K562 (cell line): Measurements from ENCODE around the gene TBC1D20. TPM values are rescaled to one million over a fixed set of nuclear protein-coding genes. Genes with fewer than 3 reads are reported as not detected.

ENCODE experiments used
- CEBPG ChIP-seq, 3 experiments: fragments of 200-800 bp in 1 of 3; sonication (Bioruptor generic) in 1 of 3; sonication (generic) in 1 of 3; formaldehyde crosslinking in 1 of 3; IDR thresholded peaks in 2 of 3; conservative IDR thresholded peaks in 1 of 3; 2 replicates each; pipeline versions ENCODE4 v1.6.1 to v1.8.0; 2016 to 2022; ENCODE audit warnings: missing compliant biosample characterization in 2 of 3, missing genetic modification characterization in 2 of 3, mild to moderate bottlenecking in 1 of 3, missing genetic modification reagents in 1 of 3
- CHCHD3 ChIP-seq: fragments of 250-450 bp; sonication (Bioruptor Pico); IDR thresholded peaks from 2 replicates; pipeline ENCODE4 v2.1.2; 2022; ENCODE audit warnings: mild to moderate bottlenecking
- CXXC5 ChIP-seq: fragments of 250-450 bp; sonication (Bioruptor Pico); IDR thresholded peaks from 2 replicates; pipeline ENCODE4 v1.8.0; 2022; ENCODE audit warnings: inconsistent platforms, mild to moderate bottlenecking, moderate library complexity
- GTF2F1 ChIP-seq: IDR thresholded peaks from 2 replicates; pipeline ENCODE4 v1.6.1; 2011; ENCODE audit warnings: low read depth, low read length, improper control_type of control experiment
- HDAC8 ChIP-seq: fragments of 450-650 bp; IDR thresholded peaks from 2 replicates; pipeline ENCODE4 v1.6.1; 2016; ENCODE audit warnings: mild to moderate bottlenecking, missing genetic modification characterization, moderate library complexity, missing compliant biosample characterization
- HSF4 ChIP-seq: fragments of 250-450 bp; sonication (Bioruptor Pico); IDR thresholded peaks from 2 replicates; pipeline ENCODE4 v2.1.2; 2022; ENCODE audit warnings: mild to moderate bottlenecking, moderate library complexity, borderline replicate concordance
- KLF16 ChIP-seq: IDR thresholded peaks from 2 replicates; pipeline ENCODE4 v1.6.1; 2016; ENCODE audit warnings: antibody characterized with exemption
- NFE2 ChIP-seq: IDR thresholded peaks from 2 replicates; pipeline ENCODE4 v1.6.1; 2014; ENCODE audit warnings: antibody characterized with exemption, low read depth
- NFXL1 ChIP-seq: fragments of 450-650 bp; formaldehyde crosslinking; IDR thresholded peaks from 2 replicates; pipeline ENCODE4 v1.4.0; 2021; ENCODE audit warnings: mild to moderate bottlenecking
- RBFOX2 ChIP-seq: fragments of 200-400 bp; formaldehyde crosslinking; IDR thresholded peaks from 2 replicates; pipeline ENCODE4 v1.6.1; 2017; ENCODE audit warnings: low read depth, mild to moderate bottlenecking, low read length, moderate library complexity
- RHOXF2B ChIP-seq: fragments of 250-450 bp; sonication (Bioruptor Pico); conservative IDR thresholded peaks from 2 replicates; pipeline ENCODE4 v1.5.1; 2021
- ZBTB8A ChIP-seq: fragments of 450-650 bp; IDR thresholded peaks from 2 replicates; pipeline ENCODE4 v1.6.1; 2018; ENCODE audit warnings: mild to moderate bottlenecking, moderate library complexity; ENCODE audit not compliant: partially characterized antibody
- ZNF184 ChIP-seq: sonication (generic); formaldehyde crosslinking; IDR thresholded peaks from 2 replicates; pipeline ENCODE4 v1.5.0; 2020; ENCODE audit warnings: missing genetic modification reagents
- ZNF57 ChIP-seq: fragments of 450-650 bp; formaldehyde crosslinking; IDR thresholded peaks from 2 replicates; pipeline ENCODE4 v1.4.0; 2020; ENCODE audit warnings: mild to moderate bottlenecking, moderate library complexity
- polyA plus RNA-seq, 8 experiments: library from polyadenylated mRNA; depleted of rRNA in 4 of 8; stranded (reverse) in 5 of 8; unstranded in 3 of 8; fragments of >200 nt; fragmentation: Nextera tagmentation in 2 of 8; fragmentation: Illumina TruSeq in 1 of 8; extraction: Ambion mirVana in 2 of 8; extraction: Trizol in 1 of 8; gene quantifications; 2 replicates each; pipeline versions ENCODE4 v1.2.1 to v1.2.3, GENCODE V29; 2011 to 2014; ENCODE audit warnings: inconsistent platforms in 1 of 8, missing spikeins in 1 of 8
- total RNA-seq, 7 experiments: library from RNA; depleted of rRNA in 6 of 7; stranded (reverse); fragments of >200 nt in 6 of 7; fragmentation: Illumina TruSeq in 2 of 7; extraction: Trizol in 2 of 7; gene quantifications; 2 replicates each; pipeline versions ENCODE4 v1.2.1 to v1.2.3, GENCODE V29; 2011 to 2021; ENCODE audit warnings: low replicate concordance in 1 of 7
- TF ChIP-seq, protein P1 (sequence below): IDR thresholded peaks from 2 replicates; pipeline ENCODE4 v1.6.1; 2012; ENCODE audit warnings: low read depth, low read length, improper control_type of control experiment, borderline replicate concordance
- TF ChIP-seq, protein P2 (sequence below), 2 experiments: fragments of 150-350 bp in 1 of 2; IDR thresholded peaks; 2 replicates each; pipeline ENCODE4 v1.6.1; 2012 to 2016; ENCODE audit warnings: low read depth in 2 of 2, low read length in 2 of 2, mild to moderate bottlenecking in 1 of 2, moderate library complexity in 1 of 2
- TF ChIP-seq, protein P3 (sequence below): fragments of 450-650 bp; IDR thresholded peaks from 2 replicates; pipeline ENCODE4 v1.6.1; 2016
- TF ChIP-seq, protein P4 (sequence below): sonication (generic); formaldehyde crosslinking; IDR thresholded peaks from 2 replicates; pipeline ENCODE4 v1.8.1; 2023; ENCODE audit warnings: mild to moderate bottlenecking, missing genetic modification reagents

TBC1D20 gene
- total and polyA plus RNA-seq, 9 of the 15 experiments (the other 6 are each of a cell fraction or from before 2014, with no cell fraction given): 7.0 to 25.3 (median 15.1) TPM

DNA sequence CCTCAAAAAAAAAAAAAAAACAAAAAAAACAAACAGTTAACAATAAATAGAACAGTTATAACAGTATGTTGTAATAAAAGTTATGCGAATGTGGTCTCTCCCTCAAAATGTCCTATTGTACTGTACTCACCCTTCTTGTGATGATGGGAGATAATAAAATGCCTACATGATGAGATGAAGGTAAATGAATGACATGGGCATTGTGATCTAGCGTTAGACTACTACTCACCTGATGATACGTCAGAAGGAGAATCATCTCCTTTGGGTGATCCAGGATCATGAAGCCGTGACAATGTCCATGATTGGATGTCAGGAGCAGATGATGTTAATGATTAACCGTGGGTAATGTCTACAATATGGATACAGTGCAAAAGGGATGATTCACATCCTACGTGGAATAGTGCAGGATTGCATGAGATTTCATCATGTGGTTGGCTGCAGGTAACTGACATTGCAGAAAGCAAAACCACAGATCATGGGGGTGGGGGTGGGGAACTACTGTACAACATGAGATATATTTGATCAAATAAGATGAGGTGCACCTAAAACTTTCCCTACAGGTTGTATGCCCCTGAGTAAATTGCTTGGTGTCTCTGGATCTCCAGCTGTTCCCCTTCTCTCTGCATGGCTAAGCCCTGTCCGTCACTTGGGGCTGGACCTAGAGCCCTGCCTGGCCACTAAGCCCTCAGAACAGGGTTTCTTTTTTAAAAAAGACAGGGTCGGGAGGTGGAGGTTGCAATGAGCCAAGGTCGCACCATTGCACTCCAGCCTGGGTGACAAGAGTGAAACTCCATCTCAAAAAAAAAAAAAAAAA lies 60.4 kb downstream of the TBC1D20 start (continued):
- TF ChIP-seq, protein P1, sequence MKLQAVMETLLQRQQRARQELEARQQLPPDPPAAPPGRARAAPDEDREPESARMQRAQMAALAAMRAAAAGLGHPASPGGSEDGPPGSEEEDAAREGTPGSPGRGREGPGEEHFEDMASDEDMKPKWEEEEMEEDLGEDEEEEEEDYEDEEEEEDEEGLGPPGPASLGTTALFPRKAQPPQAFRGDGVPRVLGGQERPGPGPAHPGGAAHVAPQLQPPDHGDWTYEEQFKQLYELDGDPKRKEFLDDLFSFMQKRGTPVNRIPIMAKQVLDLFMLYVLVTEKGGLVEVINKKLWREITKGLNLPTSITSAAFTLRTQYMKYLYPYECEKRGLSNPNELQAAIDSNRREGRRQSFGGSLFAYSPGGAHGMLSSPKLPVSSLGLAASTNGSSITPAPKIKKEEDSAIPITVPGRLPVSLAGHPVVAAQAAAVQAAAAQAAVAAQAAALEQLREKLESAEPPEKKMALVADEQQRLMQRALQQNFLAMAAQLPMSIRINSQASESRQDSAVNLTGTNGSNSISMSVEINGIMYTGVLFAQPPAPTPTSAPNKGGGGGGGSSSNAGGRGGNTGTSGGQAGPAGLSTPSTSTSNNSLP: peak; percentile 74; the same call in 1 of the 2 replicates
- TF ChIP-seq CXXC5 (CRISPR knock-in tag) (peak; percentile 71), NFXL1 (no peak), RHOXF2B (CRISPR knock-in tag) (no peak), HDAC8 (tag) (0 out of 2 replicates have a peak, but pooled peaks have one; percentile 25), CHCHD3 (CRISPR knock-in tag) (no peak), NFE2 (peak; percentile 74), GTF2F1 (no peak), ZNF57 (no peak), CEBPG (CRISPR knock-in tag; IDR thresholded peaks at IDR 0.05) (peak; percentile 99), CEBPG (tag; conservative IDR thresholded peaks at IDR 0.05 in 1 of 2, IDR thresholded peaks at IDR 0.05 in 1 of 2) (peak; percentile 95 to 100), KLF16 (no peak), HSF4 (CRISPR knock-in tag) (no peak), ZNF184 (no peak), ZBTB8A (no peak), RBFOX2 (peak; percentile 41; the same call in 1 of the 2 replicates)
- TF ChIP-seq, protein P2, sequence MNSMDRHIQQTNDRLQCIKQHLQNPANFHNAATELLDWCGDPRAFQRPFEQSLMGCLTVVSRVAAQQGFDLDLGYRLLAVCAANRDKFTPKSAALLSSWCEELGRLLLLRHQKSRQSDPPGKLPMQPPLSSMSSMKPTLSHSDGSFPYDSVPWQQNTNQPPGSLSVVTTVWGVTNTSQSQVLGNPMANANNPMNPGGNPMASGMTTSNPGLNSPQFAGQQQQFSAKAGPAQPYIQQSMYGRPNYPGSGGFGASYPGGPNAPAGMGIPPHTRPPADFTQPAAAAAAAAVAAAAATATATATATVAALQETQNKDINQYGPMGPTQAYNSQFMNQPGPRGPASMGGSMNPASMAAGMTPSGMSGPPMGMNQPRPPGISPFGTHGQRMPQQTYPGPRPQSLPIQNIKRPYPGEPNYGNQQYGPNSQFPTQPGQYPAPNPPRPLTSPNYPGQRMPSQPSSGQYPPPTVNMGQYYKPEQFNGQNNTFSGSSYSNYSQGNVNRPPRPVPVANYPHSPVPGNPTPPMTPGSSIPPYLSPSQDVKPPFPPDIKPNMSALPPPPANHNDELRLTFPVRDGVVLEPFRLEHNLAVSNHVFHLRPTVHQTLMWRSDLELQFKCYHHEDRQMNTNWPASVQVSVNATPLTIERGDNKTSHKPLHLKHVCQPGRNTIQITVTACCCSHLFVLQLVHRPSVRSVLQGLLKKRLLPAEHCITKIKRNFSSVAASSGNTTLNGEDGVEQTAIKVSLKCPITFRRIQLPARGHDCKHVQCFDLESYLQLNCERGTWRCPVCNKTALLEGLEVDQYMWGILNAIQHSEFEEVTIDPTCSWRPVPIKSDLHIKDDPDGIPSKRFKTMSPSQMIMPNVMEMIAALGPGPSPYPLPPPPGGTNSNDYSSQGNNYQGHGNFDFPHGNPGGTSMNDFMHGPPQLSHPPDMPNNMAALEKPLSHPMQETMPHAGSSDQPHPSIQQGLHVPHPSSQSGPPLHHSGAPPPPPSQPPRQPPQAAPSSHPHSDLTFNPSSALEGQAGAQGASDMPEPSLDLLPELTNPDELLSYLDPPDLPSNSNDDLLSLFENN (IDR thresholded peaks at IDR 0.05; ENCODE audit: low read depth in 2 of 2, low read length in 2 of 2): no peak
- TF ChIP-seq, protein P3, sequence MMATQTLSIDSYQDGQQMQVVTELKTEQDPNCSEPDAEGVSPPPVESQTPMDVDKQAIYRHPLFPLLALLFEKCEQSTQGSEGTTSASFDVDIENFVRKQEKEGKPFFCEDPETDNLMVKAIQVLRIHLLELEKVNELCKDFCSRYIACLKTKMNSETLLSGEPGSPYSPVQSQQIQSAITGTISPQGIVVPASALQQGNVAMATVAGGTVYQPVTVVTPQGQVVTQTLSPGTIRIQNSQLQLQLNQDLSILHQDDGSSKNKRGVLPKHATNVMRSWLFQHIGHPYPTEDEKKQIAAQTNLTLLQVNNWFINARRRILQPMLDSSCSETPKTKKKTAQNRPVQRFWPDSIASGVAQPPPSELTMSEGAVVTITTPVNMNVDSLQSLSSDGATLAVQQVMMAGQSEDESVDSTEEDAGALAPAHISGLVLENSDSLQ: peak; percentile 84
- TF ChIP-seq, protein P4, sequence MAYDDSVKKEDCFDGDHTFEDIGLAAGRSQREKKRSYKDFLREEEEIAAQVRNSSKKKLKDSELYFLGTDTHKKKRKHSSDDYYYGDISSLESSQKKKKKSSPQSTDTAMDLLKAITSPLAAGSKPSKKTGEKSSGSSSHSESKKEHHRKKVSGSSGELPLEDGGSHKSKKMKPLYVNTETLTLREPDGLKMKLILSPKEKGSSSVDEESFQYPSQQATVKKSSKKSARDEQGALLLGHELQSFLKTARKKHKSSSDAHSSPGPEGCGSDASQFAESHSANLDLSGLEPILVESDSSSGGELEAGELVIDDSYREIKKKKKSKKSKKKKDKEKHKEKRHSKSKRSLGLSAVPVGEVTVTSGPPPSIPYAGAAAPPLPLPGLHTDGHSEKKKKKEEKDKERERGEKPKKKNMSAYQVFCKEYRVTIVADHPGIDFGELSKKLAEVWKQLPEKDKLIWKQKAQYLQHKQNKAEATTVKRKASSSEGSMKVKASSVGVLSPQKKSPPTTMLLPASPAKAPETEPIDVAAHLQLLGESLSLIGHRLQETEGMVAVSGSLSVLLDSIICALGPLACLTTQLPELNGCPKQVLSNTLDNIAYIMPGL (CRISPR knock-in tag): no peak
